Right hindlimb (tissue), 1 donor: Measurements from ENCODE around the gene TAF1B.
"Not testable (repeated sequence)": the region's sequence is repeated elsewhere in the genome, so short reads cannot be mapped to it uniquely, and the experiment has no call there.

Experiments
- DNase-seq: peaks from one replicate; pipeline ENCODE4 v3.0.0-alpha.2; 2018

Gene TAF1B

DNA sequence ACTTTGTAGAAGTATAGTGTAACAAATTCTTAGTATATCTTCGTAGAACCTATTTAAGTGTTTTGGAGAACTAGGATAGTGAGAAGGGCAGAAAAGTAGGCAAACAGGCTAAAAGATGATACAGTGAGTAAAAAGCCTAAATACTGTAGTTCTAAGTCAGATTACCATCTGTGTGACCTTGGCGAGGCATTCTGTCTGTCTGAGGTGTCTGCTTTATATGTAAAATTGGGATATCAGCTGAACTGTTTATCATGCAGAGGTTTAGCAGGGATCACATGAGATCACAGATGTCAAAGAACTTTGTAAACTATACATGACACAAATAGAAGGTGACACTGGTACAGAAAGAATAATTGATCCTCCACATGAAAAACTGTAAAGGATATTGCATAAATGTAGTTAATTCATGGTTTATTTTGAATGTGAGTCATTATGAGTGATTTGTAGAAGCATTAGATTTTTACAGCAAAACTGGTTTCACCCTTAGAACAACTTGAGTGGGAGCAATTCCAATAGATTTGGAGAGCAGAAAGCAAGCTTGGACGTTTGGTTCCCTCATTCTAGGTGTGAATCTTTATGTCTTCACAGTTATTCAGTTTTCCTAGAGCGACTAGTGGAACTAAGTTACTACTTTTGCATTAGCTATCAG, 41.9 kb downstream of the TAF1B start:
- no peak for DNase-seq

DNA sequence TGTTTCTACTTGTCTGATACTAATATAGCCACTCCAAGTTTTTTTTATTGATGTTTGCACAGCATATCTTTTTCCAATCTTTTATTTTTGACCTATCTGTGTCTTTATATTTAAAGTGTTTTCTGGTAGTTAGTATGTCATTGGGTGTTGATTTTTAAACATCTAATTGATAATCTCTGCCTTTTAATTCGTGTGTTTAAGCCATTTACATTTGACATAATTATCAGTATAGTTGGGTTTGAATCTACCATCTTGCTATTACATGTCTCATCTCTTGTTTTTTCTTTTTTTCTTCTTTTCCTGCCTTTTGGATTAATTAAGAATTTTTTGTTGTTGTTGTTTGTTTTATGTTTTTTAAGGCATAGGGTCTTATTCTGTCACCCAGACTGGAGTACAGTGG, 44.2 kb downstream of the TAF1B start:
- DNase-seq, result no peak

DNA sequence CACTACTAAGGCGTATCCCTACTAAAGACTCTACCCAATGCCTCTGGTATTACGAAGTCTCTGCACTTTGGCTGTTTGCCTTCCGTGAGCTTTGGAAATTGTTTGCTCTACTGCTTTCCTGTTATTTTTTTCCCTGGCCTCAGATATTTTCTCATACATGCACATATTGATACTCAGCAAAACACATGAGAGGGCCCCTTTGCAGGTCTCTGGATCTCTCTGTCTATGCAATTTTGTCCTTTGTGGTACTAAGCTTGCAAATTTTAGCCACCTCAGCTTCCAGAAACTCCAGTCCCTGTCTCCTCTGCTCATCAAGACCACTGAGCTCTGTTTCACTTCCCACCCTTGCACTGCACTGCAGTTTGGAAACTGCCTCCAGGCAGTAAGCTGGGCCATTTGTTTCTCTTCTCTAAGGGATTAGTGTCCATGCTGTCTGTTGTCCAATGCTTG, 46.6 kb downstream of the TAF1B start:
- no peak for DNase-seq

DNA sequence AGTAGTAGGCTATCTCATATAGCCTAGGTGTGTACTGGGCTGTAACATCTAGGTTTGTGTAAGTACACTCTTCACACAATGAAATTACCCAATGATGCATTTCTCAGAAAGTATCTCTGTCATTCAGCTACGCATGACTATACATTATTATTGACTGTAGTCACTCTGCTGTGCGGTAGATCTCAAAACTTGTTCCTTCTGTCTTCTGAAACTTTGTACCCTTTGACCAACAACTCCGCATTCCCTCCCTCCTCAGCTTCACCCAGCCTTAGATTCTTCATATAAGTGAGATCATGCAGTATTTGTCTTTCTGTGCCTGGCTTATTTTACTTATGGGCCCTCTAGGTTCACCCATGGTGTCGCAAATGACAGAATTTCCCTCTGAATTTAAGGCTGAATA, 49.0 kb downstream of the TAF1B start:
- no peak for DNase-seq

DNA sequence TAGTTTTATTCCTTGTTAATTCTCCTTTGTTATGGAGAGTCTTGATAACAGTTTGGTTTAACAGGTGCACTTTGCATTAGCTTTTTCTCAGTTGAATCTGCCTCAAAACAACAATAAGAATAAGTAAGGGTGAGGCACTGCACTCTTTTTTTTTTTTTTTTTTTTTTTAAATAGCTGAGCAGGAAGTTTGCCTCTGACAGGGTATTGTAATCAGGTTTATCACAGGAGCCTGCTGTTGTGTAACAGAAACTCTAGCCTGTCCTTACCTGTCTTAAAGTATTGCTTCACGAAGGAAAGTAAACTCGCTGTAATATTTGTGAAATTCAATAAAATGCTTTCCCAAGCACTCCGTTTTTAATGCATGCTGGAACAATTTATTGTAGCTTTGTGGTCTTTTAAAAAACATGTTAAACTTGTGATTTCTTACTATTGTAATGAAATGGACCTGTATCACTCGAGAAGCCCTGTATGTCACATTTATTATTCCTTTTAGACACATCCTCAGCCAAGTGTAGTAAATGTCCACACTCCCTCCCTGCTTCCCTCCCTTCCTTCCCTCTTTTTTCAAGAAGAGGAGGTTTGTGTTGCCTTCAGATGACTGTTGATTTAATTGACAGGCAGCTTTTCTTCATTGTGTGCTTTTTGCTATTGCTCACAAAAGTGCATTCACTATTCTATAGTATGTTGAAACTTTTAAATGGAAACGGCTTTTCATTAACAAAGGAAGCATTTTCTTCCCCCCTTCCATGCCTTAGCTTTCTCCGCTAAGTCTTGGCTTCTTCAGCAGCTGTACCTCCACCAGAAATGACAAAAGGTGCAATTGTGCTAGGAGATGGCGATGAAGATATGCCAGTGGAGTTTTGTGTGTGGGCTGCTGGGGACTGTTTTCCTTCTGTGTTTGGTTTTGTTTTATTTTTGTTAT, 52.7 kb downstream of the TAF1B start:
- no peak for DNase-seq

DNA sequence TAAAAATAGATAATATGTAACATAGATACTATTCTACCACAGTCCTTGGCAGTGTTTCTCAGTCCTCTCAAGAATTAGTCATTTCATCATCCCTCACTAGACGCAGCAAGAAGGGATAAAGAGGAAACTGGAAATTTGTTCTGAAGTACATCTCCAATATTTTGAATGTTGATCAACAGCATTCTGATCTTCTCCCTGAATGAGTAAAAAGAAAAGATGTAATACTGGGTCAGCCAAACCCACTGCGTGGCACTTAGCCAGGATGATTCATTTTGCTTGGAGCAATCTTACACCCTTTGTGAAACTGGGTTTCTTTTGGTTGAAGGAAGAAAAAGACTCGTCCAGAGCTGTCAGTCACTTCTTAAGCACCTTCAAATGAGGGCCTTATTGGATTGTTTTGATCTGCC, 54.1 kb downstream of the TAF1B start:
- DNase-seq, result peak; percentile 53

DNA sequence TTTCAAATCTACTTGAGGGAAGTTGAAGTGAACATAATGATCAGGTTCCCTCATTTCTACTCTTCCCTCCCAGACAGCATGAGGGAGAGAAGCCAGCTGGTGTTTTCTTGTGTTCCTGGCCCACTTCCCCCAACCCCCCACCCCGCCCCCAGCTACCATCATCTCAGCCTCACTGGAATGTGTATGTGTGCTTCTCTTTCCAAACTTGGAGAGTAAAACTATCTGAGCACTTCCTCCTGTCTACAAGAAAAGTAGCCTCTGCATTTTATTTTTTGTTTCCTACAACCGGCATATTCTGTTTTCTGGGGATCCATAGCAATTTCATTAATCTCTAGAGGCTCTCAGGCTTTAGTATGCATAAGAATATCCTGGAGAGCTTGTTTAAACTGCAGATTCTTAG, 54.6 kb downstream of the TAF1B start:
- peak; percentile 48 for DNase-seq

DNA sequence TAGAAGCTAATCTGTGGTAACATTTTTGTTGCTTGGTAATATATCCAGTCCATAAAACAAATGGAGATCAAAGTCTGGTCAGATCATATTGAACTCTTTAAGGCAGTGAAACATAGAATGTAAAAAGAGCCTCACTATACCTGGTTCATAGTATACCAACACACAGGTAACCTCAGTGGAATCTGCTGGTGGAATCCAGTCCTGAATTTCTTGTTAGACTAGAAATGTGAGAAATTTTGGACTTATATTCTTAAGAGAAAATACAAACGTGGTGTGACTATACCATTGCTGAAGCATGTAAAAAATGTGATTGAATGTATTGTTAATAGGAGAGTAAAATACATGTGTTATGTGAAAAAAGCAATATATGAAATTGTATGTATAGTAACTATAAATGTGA, 62.1 kb downstream of the TAF1B start:
- DNase-seq, result no peak

DNA sequence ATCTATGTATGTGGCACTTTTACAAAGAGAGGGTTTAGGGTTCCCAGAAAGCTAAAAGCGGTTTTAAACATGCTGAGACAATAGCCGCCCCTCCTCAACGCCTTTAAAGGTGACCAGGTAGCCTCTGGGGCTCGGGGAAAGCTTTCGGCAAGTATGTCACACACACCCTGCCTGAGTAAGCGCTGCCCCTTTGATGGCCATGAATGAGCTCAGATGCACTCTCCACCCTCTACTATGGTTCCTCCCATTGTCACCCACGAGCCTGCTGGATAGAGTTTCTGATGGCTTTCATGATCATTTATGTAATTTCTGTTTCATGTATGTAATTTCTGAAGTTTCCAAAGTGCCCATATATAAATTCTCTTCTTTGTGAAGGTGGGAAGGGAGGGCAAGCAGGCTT, 64.1 kb downstream of the TAF1B start:
- DNase-seq, result no peak

DNA sequence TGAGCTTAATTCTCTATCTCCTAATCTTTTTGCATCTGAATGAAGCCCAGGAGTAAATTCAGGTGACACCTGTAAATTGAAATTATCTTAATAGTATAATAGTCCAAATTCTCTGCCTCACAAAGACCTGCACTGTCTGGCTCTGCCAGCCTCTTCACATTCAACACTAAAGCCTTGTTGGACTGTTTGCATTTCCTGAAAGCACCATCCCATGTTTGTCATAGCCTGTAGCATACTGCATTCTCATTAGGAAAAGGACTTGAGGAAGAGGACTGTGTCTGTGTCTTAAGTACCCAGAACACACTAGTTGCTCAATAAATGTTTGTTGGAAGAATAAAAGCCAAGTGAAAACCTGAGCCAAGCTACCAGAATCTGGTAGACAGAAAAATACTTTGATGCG, 65.4 kb downstream of the TAF1B start:
- no peak for DNase-seq

DNA sequence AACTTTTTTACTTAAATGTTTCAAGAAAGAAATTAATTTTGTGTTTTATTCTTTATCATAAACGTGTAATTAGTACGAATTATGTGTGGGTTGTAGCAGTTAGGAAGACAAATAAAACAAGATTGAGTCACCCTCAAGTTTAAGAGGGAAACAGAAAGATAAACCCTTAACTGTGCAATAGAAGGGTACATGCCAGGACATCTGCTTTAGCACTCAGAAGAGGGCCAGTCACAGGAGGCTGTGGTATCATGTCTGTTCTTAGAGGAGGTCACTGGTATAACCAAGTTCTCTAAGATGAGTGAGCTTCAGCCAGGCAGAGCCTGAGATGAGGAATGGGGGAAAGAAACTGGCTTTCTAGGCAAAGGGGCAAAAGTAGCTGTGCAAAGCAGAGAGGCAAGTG, 65.8 kb downstream of the TAF1B start:
- DNase-seq, result no peak

DNA sequence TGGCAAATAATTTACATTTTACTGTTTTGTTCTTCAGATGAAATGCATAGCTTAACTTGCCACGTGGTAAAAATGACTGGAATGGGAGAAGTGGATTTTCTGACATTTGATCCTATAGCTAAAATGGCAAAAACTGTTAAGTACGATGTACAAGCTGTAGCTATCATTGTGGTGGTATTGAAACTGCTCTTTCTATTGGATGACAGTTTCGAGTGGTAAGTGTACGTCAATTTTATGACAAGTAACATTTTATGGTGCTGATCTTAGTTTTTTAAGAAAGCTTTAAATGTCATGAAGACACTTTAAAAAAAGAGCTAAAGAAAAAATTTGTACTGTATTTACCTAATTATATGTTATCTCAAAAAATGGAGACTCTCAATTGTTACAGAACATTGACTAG, 67.4 kb downstream of the TAF1B start:
- no peak for DNase-seq

DNA sequence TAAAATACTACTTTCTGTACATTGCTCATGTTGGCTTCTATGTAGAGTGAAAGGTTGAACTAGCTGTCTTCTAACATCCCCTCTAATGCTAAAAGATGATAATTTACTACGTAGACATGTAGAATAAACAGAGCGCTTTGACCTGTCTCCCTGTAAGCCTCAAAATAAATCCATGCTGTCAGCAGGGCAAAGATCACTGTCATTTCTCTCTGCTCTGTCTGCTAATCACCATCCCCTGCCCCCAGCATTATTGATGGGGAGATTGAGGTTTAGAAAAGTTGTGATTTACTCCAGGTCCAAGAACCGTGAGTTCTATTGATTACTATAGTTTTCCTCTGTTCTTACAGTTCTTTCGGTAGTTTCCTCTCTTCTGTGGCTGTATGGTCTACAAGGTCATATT, 69.2 kb downstream of the TAF1B start:
- DNase-seq, result no peak

DNA sequence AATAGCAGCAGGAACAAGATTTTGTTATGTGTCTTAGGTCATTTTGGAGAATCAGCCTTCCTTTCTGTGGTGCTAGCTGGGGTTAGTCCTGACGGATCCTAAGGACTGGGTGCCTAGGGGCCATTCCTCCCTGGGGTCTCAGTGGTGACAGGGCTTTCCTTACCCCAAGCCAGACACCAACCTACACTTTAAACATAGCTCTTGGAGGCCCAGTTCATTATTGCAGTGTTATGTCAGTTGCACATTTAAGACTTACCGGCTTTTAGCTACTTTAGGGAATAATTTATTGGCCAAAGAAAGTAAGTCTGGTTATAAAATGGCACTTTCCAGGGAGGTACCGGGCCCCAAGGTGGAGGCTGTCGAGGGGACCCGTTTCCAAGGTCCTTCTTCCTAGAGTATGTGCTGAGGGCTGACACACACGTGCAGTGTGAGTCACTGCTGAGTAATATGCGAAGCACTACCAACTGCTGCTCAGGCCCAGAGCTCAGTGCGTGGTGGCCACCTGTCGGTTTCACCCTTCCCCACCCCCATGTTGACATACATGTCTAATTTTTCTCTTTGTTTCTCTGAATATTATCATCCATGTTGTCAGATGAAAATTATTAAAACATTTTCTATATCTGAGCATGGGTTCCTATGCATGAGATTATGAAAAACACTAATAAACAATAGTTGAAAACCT, 71.3 kb downstream of the TAF1B start:
- no peak for DNase-seq

DNA sequence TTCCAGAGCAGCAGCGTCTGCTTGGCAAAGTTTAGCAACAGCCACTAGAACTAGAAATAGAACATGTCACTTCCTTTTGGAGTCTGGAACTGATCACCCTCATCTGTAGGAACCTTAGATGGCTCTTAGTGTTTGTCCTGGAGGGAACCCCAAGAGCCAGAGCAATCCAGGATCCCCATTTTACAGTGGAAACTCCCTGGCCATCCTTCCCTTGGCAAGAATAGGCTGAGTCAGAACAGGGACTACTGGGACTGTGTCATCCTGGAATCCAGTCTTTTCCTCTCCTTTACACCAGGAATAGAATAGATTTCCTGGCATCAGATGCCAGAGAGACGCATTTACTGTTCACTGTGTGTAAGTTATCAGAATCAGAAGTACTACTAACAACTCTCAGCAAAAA, 75.0 kb downstream of the TAF1B start:
- DNase-seq, result no peak

DNA sequence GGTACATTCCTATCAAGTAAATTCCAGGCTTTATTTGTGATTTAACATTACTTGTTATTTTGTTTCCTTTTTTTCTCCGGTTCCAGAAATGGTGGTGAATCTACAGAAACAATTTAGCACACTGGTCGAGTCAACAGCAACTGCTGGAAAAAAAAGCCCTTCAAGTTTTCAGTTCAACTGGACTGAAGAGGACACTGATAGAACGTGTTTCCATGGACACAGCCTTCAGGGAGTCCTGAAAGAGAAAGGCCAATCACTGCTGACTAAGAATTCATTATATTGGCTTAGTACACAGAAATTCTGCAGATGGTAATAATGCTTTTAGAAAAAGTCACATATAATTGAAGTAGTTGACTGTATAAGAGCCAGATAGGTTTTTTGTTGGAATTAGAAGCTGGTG, 76.2 kb downstream of the TAF1B start:
- no peak for DNase-seq

DNA sequence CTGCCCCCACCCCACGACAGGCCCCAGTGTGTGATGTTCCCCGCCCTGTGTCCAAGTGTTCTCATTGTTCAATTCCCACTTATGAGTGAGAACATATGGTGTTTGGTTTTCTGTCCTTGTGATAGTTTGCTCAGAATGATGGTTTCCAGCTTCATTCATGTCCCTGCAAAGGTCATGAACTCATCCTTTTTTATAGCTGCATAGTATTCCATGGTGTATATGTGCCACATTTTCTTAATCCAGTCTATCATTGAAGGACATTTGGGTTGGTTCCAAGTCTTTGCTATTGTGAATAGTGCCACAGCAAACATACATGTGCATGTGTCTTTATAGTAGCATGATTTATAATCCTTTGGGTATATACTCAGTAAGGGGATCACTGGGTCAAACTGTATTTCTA, 83.7 kb downstream of the TAF1B start:
- not testable (repeated sequence) for DNase-seq

DNA sequence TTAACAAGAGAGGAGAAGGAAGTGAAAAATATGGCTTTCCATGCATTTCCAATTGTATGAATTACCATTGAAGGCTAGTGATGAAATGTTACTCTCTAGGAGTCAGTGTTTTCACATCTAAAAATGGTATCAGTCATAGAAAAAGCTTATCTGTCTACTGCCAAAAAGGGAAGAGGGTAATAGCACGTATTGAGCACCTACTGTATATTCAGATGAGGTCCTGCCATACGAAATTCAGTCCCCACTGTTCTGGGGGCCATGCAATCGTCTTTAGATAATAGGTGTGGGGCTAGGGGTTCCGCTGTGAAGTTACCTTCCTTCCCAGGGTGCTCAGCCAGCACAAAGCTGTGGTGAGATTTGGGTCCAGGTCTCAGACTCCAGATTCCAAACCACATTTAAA, 94.0 kb downstream of the TAF1B start:
- no peak for DNase-seq

DNA sequence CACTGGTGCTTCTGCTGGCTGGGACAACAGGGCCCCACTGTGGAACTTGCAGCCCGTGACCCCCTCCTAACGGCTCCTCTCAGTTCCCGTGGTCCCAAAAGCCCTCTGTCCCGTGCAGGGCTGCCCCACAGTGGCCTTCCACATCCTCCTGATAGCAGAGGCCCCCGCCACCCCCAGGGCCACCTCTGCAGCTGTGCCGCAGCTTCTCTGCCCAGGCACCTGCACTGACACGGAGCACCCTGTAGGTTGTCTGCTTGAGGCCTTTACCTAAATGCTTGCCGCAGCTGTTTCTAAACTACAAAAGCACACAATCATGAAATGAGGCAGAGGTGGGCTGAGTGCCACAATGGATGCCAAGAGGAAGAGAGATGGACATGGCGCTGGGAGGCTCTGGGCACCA, 94.7 kb downstream of the TAF1B start:
- no peak for DNase-seq

DNA sequence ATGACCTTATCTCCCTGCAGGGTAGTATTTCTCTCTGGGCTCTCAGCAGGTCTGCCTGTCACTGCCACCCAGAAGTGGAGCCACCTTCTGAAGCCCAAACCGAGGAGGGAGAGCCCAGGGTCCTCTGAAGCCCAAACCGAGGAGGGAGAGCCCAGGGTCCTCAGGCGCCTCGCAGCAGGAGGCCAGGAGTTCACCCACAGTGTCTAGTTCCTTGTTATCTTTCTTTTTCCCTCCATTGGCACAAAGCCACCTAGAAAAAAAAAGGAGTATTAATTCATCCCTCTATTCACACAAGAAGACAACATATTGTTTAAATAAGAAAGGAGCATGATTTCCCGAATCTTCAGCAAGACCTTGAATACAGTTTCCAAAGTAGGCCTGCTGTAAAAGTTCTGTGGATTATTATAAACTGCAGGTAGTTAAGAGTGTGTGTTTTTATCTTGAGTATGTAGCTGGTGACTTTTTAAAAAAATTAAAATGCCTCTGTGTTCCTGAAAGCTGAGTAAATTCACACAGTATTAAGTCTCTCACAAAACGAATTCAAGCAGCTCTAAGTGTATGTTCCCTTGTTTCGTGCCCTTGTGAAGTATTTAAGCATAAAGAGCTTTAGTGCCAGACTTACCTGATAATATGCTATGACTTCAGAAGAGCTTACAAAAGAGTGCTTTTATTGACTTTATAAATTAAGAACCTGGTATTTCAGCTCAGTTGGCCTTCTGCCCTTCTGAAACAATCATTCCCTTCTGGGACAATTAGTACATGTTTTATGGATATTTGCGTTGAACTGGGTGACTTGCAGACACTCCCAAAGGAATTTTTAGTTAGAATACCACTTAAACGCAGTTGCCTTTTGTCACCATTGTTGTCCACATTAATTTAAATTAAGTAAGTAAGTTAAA, 96.6 kb downstream of the TAF1B start:
- no peak for DNase-seq

DNA sequence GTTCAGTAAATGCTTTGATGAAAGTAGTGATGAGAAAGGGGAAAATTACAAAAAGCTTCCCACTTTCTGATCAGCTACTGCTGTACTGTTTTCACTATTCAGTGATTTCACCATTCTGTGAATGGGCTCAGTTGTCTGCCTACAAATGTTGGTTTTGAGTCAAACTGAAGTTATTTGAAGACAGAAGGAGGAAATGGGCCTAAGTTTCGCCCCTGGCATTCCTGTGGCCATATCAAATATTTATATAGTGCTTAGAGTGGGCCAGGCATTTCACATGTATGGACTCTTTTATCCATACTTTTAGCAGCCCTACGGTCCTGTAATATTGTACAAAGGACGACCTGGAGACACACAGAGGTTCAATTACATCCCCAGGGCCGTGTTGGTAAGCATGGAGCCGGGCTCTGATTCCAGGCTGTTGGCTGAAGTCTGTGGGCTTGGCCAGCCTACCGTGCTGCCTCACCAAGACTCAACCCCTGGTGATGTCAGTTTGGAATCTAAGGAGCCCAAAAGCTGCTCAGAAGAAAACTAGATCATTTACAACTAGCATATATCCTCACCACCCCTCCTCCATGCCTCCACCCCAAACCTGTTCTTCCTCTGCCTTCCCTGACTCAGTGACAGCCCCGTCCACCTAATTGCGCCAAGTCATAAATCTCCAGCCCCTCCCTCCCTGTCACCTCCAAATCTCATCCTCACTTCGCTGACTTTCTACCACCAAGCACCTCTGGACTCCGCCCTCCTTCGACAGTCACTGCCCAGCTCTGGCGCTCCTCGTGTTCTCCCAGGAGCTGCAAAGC, 98.1 kb downstream of the TAF1B start:
- DNase-seq, result peak; percentile 28

DNA sequence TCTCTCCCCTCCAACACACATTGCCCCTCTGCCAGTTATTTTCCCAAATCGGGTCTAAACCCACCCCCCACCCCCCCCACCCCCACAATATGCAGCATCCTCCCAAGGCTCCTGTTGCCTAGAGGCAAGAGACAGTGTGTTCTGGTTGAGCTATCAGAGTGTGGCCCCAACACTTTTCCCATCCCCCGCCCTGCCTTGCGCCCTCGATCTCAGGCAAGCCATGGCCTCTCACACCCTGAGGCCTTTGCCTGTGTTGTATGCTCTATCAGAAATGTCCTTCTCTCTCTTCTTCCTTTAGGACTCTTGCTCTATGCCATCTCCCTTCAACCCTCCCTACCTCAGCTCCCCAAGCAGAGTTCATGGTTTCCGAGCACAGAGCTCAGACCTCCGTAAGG, 98.7 kb downstream of the TAF1B start:
- DNase-seq, result no peak
